PFSK-1 (cell line): Measurements from ENCODE around the gene KIAA1328.

Source experiments
- POLR2AphosphoS5 ChIP-seq: IDR thresholded peaks from 2 replicates; pipeline ENCODE4 v1.6.1; 2012; ENCODE audit warnings: low read depth, mild to moderate bottlenecking, control low read depth, low read length, moderate library complexity
- REST ChIP-seq, 2 experiments: IDR thresholded peaks; 2 replicates each; pipeline versions ENCODE4 v1.6.1 to v1.8.0; 2011 to 2012; ENCODE audit warnings: low read depth in 2 of 2, low read length in 2 of 2, control low read depth in 1 of 2, inconsistent platforms in 1 of 2, mild to moderate bottlenecking in 1 of 2, moderate library complexity in 1 of 2; ENCODE audit not compliant: insufficient read depth in 1 of 2
- TAF1 ChIP-seq: IDR thresholded peaks from 2 replicates; pipeline ENCODE4 v1.6.1; 2012; ENCODE audit warnings: low read length, control low read depth, borderline replicate concordance; ENCODE audit not compliant: insufficient read depth

- TF ChIP-seq TAF1, result no peak
- no peak for TF ChIP-seq POLR2AphosphoS5
- no peak for TF ChIP-seq REST (IDR thresholded peaks at IDR 0.05; ENCODE audit: insufficient read depth in 1 of 2, low read depth in 2 of 2, low read length in 2 of 2)
Measured at GRCh38 chr18:36934884-36935283, 106.0 kb downstream of the KIAA1328 start.
